Panc1 (cell line): Measurements from ENCODE around the gene ARMC3. TPM values are rescaled to one million over a fixed set of nuclear protein-coding genes. Genes with fewer than 3 reads are reported as not detected.

Experiments
- ATAC-seq: fragments of 200-7000 bp; cut with Tn5 transposase; 2 replicates; pipeline ENCODE4 v1.9.1; 2020; ENCODE audit warnings: mild to moderate bottlenecking, moderate library complexity
- BruUV-seq: library from RNA; stranded (reverse); fragments of 400-500 nt; replicated peaks from 2 replicates; lab custom pipeline; 2021; lab: Mats Ljungman, UMichigan
- CTCF ChIA-PET: fragments of 300-600 bp; sonication (Branson Sonifier 250); formaldehyde crosslinking; loops from one replicate; lab custom pipeline; 2022; ENCODE audit warnings: antibody characterized with exemption; lab: Charles Lee
- POLR2A ChIA-PET: fragments of 300-600 bp; sonication (Branson Sonifier 250); formaldehyde crosslinking; loops from one replicate; lab custom pipeline; 2022; ENCODE audit warnings: antibody characterized with exemption; lab: Charles Lee
- DNase-seq: peaks from one replicate; pipeline ENCODE4 v3.0.0-alpha.2; 2010; ENCODE audit warnings: low read depth, low spot score
- H3K27ac ChIP-seq: 2 replicates; pipeline ENCODE4 v1.5.1; 2011; ENCODE audit warnings: mild to moderate bottlenecking, low read length, inconsistent platforms
- H3K27me3 ChIP-seq: fragments of 200-500 bp; sonication (Bioruptor generic); 2 replicates; pipeline ENCODE4 v1.6.0; 2014; ENCODE audit warnings: low read length, inconsistent platforms; ENCODE audit not compliant: control insufficient read depth, insufficient read depth
- H3K36me3 ChIP-seq: fragments of 200-500 bp; sonication (Bioruptor generic); 2 replicates; pipeline ENCODE4 v1.5.1; 2014; ENCODE audit warnings: inconsistent platforms, mild to moderate bottlenecking, low read length, moderate library complexity; ENCODE audit not compliant: control insufficient read depth, insufficient read depth
- H3K4me1 ChIP-seq: 2 replicates; pipeline ENCODE4 v1.5.1; 2011; ENCODE audit warnings: inconsistent platforms, mild to moderate bottlenecking, low read length, moderate library complexity; ENCODE audit not compliant: control insufficient read depth, insufficient read depth
- H3K4me3 ChIP-seq, 2 experiments: 2 replicates each; pipeline ENCODE4 v1.5.1; 2011 to 2012; ENCODE audit warnings: low read depth in 2 of 2, low read length in 2 of 2, mild to moderate bottlenecking in 2 of 2, inconsistent platforms in 1 of 2, moderate library complexity in 1 of 2
- H3K9me3 ChIP-seq: fragments of 200-500 bp; sonication (Bioruptor generic); 2 replicates; pipeline ENCODE4 v1.5.1; 2014; ENCODE audit warnings: low read depth, mild to moderate bottlenecking, inconsistent platforms, low read length, moderate library complexity; ENCODE audit not compliant: control insufficient read depth, insufficient read depth
- CTCF ChIP-seq: fragments of 450-650 bp; IDR thresholded peaks from 2 replicates; pipeline ENCODE4 v1.5.1; 2017; ENCODE audit warnings: mild to moderate bottlenecking
- POLR2AphosphoS5 ChIP-seq: IDR thresholded peaks from 2 replicates; pipeline ENCODE4 v1.6.1; 2012; ENCODE audit warnings: mild to moderate bottlenecking, low read depth, low read length, moderate library complexity
- REST ChIP-seq, 2 experiments: IDR thresholded peaks; 2 replicates each; pipeline ENCODE4 v1.6.1; 2011 to 2012; ENCODE audit warnings: low read depth in 2 of 2, control low read depth in 1 of 2, low read length in 1 of 2, mild to moderate bottlenecking in 1 of 2, moderate library complexity in 1 of 2; ENCODE audit not compliant: insufficient read depth in 1 of 2
- SIN3A ChIP-seq: IDR thresholded peaks from 2 replicates; pipeline ENCODE4 v1.6.1; 2012; ENCODE audit warnings: low read depth, mild to moderate bottlenecking, low read length, moderate library complexity, borderline replicate concordance; ENCODE audit not compliant: insufficient read depth
- TCF7L2 ChIP-seq: IDR thresholded peaks from 2 replicates; pipeline ENCODE4 v1.6.1; 2011; ENCODE audit warnings: mild to moderate bottlenecking, low read depth, low read length, inconsistent platforms
- in situ Hi-C: cut with HindIII; loops from 2 replicates; pipeline ENCODE4 v1.10.0; 2016; ENCODE audit warnings: low sequenced_read_pairs, low pct_unique_long_range_greater_than_20kb
- intact Hi-C: fragments of 100-400 bp; cut with micrococcal nuclease; formaldehyde crosslinking; loops from one replicate; pipeline ENCODE4 v1.10.0; 2022; ENCODE audit not compliant: unreplicated experiment
- total RNA-seq: library from RNA; stranded (reverse); gene quantifications from one replicate; pipeline ENCODE4 v1.2.1, GENCODE V29; 2021; ENCODE audit not compliant: unreplicated experiment

Gene ARMC3
- total RNA-seq, 1 experiment from 2014 or later = 1.0 TPM

- in situ Hi-C loops = no loop called here
- Histone ChIP-seq H3K27me3 (no peaks in the 10 kb centered on the region; the same call in 1 of the 2 replicates), H3K36me3 (no peaks in the 10 kb centered on the region), H3K4me3 (no peak overlapping the region), H3K4me1 (no peaks in the 10 kb centered on the region), H3K9me3 (no peaks in the 10 kb centered on the region), H3K27ac (no peak overlapping the region)
- ATAC-seq (no peak), DNase-seq (no peak)
- ChIA-PET POLR2A (no interaction called here), CTCF (no interaction called here)
- no TSS peak for BruUV-seq
- TF ChIP-seq TCF7L2 = no peak
- no peak for TF ChIP-seq REST (IDR thresholded peaks at IDR 0.05; ENCODE audit: insufficient read depth in 1 of 2, low read depth in 2 of 2, low read length in 1 of 2)
- TF ChIP-seq SIN3A = no peak
- TF ChIP-seq POLR2AphosphoS5 = no peak
- no peak for TF ChIP-seq CTCF
- intact Hi-C loops = no loop called here
Observed at GRCh38 chr10:23021430-23021829, 93.6 kb downstream of the ARMC3 start.

GRCh38 chr10:23024002-23024401, 96.1 kb downstream of the ARMC3 start:
- no TSS peak for BruUV-seq
- Histone ChIP-seq H3K4me1 (no peaks in the 10 kb centered on the region), H3K27ac (no peak overlapping the region), H3K9me3 (no peaks in the 10 kb centered on the region), H3K4me3 (no peak overlapping the region), H3K27me3 (no peaks in the 10 kb centered on the region; the same call in 1 of the 2 replicates), H3K36me3 (no peaks in the 10 kb centered on the region)
- no peak for DNase-seq
- ChIA-PET CTCF (no interaction called here), POLR2A (no interaction called here)
- TF ChIP-seq TCF7L2 = no peak
- no peak for TF ChIP-seq SIN3A
- no peak for TF ChIP-seq CTCF
- no peak for TF ChIP-seq REST (IDR thresholded peaks at IDR 0.05; ENCODE audit: insufficient read depth in 1 of 2, low read depth in 2 of 2, low read length in 1 of 2)
- no peak for TF ChIP-seq POLR2AphosphoS5
- intact Hi-C loops = no loop called here
- in situ Hi-C loops = no loop called here
- no peak for ATAC-seq
